CD4-positive, alpha-beta T cell treated with Interleukin-15 for 4 hours (primary cell): ENCODE measurements around the gene FBXO8.

Experiments
- DNase-seq: peaks from one replicate; pipeline ENCODE4 v3.0.0-alpha.2; 2020; ENCODE audit warnings: low spot score

FBXO8 gene

GRCh38 chr4:174207367-174207766 is 76.1 kb downstream of the FBXO8 start:
- no peak for DNase-seq

GRCh38 chr4:174204164-174204831 is 79.2 kb downstream of the FBXO8 start:
- DNase-seq, result no peak

- no peak for DNase-seq
Measured at GRCh38 chr4:174201871-174202270, 81.6 kb downstream of the FBXO8 start.

- DNase-seq, result no peak
Measured at GRCh38 chr4:174199735-174200134, 83.7 kb downstream of the FBXO8 start.

- no peak for DNase-seq
Measured at GRCh38 chr4:174198828-174199227, 84.6 kb downstream of the FBXO8 start.

- DNase-seq, result no peak
Measured at GRCh38 chr4:174198396-174198795, 85.1 kb downstream of the FBXO8 start.

- no peak for DNase-seq
Measured at GRCh38 chr4:174193438-174194374, 89.8 kb downstream of the FBXO8 start.

- DNase-seq, result no peak
Measured at GRCh38 chr4:174192943-174193342, 90.5 kb downstream of the FBXO8 start.

GRCh38 chr4:174190832-174191500 is 92.5 kb downstream of the FBXO8 start:
- DNase-seq, result no peak

- no peak for DNase-seq
Measured at GRCh38 chr4:174189392-174190015, 94.0 kb downstream of the FBXO8 start.
